A549 treated with DMSO at 1 μM for 4 hours (cell line): ENCODE measurements around the gene PSMD8. TPM values are rescaled to one million over a fixed set of nuclear protein-coding genes. Genes with fewer than 3 reads are reported as not detected.

ENCODE experiments used
- total RNA-seq: library from RNA; stranded (reverse); fragments of 200-300 nt; extraction: Qiagen RNA extraction; gene quantifications from 5 replicates; pipeline ENCODE4 v1.2.3, GENCODE V29; 2022; ENCODE audit warnings: low read depth

The PSMD8 gene
- total RNA-seq, result 462 to 508 TPM (median 476 TPM) in 5 replicates

GRCh38 chr19:38374332-38375097 lies at the start of gene PSMD8:
Gene PSMD8 (plus strand): TSS chr19:38374571. CDS start chr19:38374602, 31 bp downstream.

GRCh38 chr19:38387550-38388348 lies 13.4 kb downstream of the PSMD8 start, which contains the start of gene GGN:
Gene GGN (minus strand): TSS chr19:38388034. CDS start chr19:38387261, 773 bp downstream.

GRCh38 chr19:38388349-38389100 lies 14.2 kb downstream of the PSMD8 start, which contains the start of gene SPRED3:
Gene SPRED3 (plus strand): TSS chr19:38388697. CDS start chr19:38390303, 1,606 bp downstream.

GRCh38 chr19:38402967-38403674 lies 28.8 kb downstream of the PSMD8 start, which contains the start of gene FAM98C:
Gene FAM98C (plus strand): TSS chr19:38403093. CDS start chr19:38403154, 61 bp downstream.

GRCh38 chr19:38425810-38426466 lies 51.6 kb downstream of the PSMD8 start, which contains the start of gene RASGRP4:
Gene RASGRP4 (minus strand): TSS chr19:38426219. CDS start chr19:38426091, 128 bp downstream.

GRCh38 chr19:38433268-38433733 lies 58.9 kb downstream of the PSMD8 start, which contains the start of gene RYR1:
Gene RYR1 (plus strand): TSS chr19:38433691. CDS start chr19:38433830, 139 bp downstream.

Other genes starting within 250 kb of the PSMD8 start
- gene DPF1, start 150.3 kb upstream of the PSMD8 start, total RNA-seq, result 3.7 to 4.9 TPM (median 4.7 TPM) in 5 replicates
- gene PPP1R14A, start 118.2 kb upstream of the PSMD8 start, total RNA-seq, result 81.3 to 143 TPM (median 127 TPM) in 5 replicates
- 280 to 396 TPM (median 353 TPM) in 5 replicates for gene SPINT2, start 110.0 kb upstream of the PSMD8 start, total RNA-seq
- 635 to 743 TPM (median 686 TPM) in 5 replicates for gene C19orf33, start 70.3 kb upstream of the PSMD8 start, total RNA-seq
- 98.3 to 132 TPM (median 119 TPM) in 5 replicates for gene YIF1B, start 58.6 kb upstream of the PSMD8 start, total RNA-seq
- 5.2 to 6.1 TPM (median 6.1 TPM) in 5 replicates for gene KCNK6, start 54.7 kb upstream of the PSMD8 start, total RNA-seq
- 1.1 to 1.8 TPM (median 1.5 TPM) in 5 replicates for gene CATSPERG, start 38.7 kb upstream of the PSMD8 start, total RNA-seq
- gene GGN, start 13.5 kb downstream of the PSMD8 start, total RNA-seq, result 0.16 to 0.47 TPM (median 0.26 TPM) in 5 replicates
- gene SPRED3, start 14.1 kb downstream of the PSMD8 start, total RNA-seq, result 1.8 to 3.3 TPM (median 2.8 TPM) in 5 replicates
- gene FAM98C, start 28.5 kb downstream of the PSMD8 start, total RNA-seq, result 17.8 to 27.6 TPM (median 26.3 TPM) in 5 replicates
- 0.07 TPM in 2 of 5 replicates, not detected in the others for gene RASGRP4, start 51.6 kb downstream of the PSMD8 start, total RNA-seq
- gene RYR1, start 59.1 kb downstream of the PSMD8 start, total RNA-seq, result 4.4 to 5.9 TPM (median 5.6 TPM) in 5 replicates
- 0.53 to 1.2 TPM (median 0.73 TPM) in 5 replicates for gene MAP4K1, start 243.4 kb downstream of the PSMD8 start, total RNA-seq
- 645 to 956 TPM (median 719 TPM) in 5 replicates for gene EIF3K, start 244.6 kb downstream of the PSMD8 start, total RNA-seq